Measurements from ENCODE around the gene KCNG2. TPM values are rescaled to one million over a fixed set of nuclear protein-coding genes. Genes with fewer than 3 reads are reported as not detected.

The KCNG2 gene
- total RNA-seq, 3 donors from 2014 or later (not counting 1 experiment from before 2014, with no cell fraction given): not detected

DNA sequence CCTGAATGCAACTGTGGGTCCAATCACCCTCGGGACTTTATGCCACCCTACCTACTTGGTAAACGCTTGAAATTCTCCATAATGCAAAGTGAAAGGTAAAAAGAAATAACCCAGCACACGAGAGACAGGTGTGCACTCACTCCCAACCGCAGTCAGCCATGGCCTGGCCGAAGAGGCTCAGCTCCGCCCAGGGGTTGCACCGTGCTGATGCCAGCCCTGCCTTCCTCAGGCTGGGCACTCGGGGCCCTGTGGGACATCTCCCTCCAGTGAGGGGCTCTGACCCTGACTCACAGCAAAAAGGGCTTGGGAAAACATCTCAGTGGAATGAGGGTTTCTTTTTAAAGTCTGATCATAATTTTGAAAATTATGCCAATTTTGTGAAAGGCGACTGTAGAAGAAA is 140.5 kb downstream of the KCNG2 start:
- H3K36me3 ChIP-seq (ENCODE audit: control insufficient read depth, insufficient read depth, low read length): peaks cover 16% of the 10 kb centered on the region
- H3K4me1 ChIP-seq (ENCODE audit: control insufficient read depth, insufficient read depth, low read length): no peaks in the 10 kb centered on the region
- no peak overlapping the region for H3K27ac ChIP-seq (ENCODE audit: low read length)
- intact Hi-C loops (cut with micrococcal nuclease): no loop called here
- H3K27me3 ChIP-seq (ENCODE audit: control insufficient read depth, insufficient read depth, low read length): no peaks in the 10 kb centered on the region
- no peak for ATAC-seq
- H3K4me3 Mint-ChIP-seq: no peak overlapping the region
- H3K36me3 Mint-ChIP-seq: peaks cover 15% of the 10 kb centered on the region
- TF ChIP-seq, protein P1, sequence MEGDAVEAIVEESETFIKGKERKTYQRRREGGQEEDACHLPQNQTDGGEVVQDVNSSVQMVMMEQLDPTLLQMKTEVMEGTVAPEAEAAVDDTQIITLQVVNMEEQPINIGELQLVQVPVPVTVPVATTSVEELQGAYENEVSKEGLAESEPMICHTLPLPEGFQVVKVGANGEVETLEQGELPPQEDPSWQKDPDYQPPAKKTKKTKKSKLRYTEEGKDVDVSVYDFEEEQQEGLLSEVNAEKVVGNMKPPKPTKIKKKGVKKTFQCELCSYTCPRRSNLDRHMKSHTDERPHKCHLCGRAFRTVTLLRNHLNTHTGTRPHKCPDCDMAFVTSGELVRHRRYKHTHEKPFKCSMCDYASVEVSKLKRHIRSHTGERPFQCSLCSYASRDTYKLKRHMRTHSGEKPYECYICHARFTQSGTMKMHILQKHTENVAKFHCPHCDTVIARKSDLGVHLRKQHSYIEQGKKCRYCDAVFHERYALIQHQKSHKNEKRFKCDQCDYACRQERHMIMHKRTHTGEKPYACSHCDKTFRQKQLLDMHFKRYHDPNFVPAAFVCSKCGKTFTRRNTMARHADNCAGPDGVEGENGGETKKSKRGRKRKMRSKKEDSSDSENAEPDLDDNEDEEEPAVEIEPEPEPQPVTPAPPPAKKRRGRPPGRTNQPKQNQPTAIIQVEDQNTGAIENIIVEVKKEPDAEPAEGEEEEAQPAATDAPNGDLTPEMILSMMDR (IDR thresholded peaks at IDR 0.05): no peak
- WGBS (ENCODE audit: insufficient coverage): 95% methylated on average over 9 of the region's 9 CpGs
- no peak overlapping the region for H3K27ac Mint-ChIP-seq
- no peak for DNase-seq
- H3K9me3 Mint-ChIP-seq: peaks cover 2 to 5% of the 10 kb centered on the region in 2 donors
- no peak overlapping the region for H3K4me3 ChIP-seq (ENCODE audit: low read length)
- H3K4me1 Mint-ChIP-seq: peaks cover 10 to 32% of the 10 kb centered on the region in 2 donors
- no peaks in the 10 kb centered on the region for H3K27me3 Mint-ChIP-seq (ENCODE audit: low read depth in 2 of 2)
- H3K9me3 ChIP-seq (ENCODE audit: control insufficient read depth, insufficient read depth, low read length): peaks cover 19% of the 10 kb centered on the region

DNA sequence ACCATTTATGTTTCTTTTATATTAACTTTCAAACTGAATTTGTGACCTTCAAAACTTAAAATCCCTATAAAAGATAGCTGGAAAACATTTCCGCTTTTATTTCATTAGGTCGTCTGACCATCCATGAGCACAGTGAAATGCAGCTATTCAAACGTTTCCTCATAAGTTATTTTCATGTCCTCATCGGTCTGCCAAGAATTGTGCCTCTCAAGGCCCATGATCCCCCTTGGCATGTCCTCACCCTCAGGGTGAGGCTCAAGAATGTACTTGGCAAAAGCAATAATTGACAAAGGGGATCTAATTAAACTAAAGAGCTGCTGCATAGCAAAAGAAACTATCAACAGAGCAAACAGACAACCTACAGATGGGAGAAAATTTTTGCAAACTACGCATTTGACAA is 141.4 kb downstream of the KCNG2 start:
- Histone ChIP-seq H3K27me3 (ENCODE audit: control insufficient read depth, insufficient read depth, low read length) (no peaks in the 10 kb centered on the region), H3K4me1 (ENCODE audit: control insufficient read depth, insufficient read depth, low read length) (peaks cover 4% of the 10 kb centered on the region), H3K4me3 (ENCODE audit: low read length) (no peak overlapping the region), H3K36me3 (ENCODE audit: control insufficient read depth, insufficient read depth, low read length) (peaks cover 16% of the 10 kb centered on the region), H3K9me3 (ENCODE audit: control insufficient read depth, insufficient read depth, low read length) (peaks cover 15% of the 10 kb centered on the region), H3K27ac (ENCODE audit: low read length) (no peak overlapping the region)
- Mint-ChIP-seq H3K27ac (no peak overlapping the region), H3K27me3 (ENCODE audit: low read depth in 2 of 2) (no peaks in the 10 kb centered on the region), H3K4me3 (no peak overlapping the region), H3K36me3 (peaks cover 7% of the 10 kb centered on the region), H3K4me1 (peaks cover 10 to 35% of the 10 kb centered on the region in 2 donors), H3K9me3 (no peaks in the 10 kb centered on the region)
- TF ChIP-seq, protein P1 (IDR thresholded peaks at IDR 0.05): no peak
- WGBS (ENCODE audit: insufficient coverage): 94% methylated on average over 5 of the region's 5 CpGs
- DNase-seq: no peak
- intact Hi-C loops (cut with micrococcal nuclease): no loop called here
- no peak for ATAC-seq

DNA sequence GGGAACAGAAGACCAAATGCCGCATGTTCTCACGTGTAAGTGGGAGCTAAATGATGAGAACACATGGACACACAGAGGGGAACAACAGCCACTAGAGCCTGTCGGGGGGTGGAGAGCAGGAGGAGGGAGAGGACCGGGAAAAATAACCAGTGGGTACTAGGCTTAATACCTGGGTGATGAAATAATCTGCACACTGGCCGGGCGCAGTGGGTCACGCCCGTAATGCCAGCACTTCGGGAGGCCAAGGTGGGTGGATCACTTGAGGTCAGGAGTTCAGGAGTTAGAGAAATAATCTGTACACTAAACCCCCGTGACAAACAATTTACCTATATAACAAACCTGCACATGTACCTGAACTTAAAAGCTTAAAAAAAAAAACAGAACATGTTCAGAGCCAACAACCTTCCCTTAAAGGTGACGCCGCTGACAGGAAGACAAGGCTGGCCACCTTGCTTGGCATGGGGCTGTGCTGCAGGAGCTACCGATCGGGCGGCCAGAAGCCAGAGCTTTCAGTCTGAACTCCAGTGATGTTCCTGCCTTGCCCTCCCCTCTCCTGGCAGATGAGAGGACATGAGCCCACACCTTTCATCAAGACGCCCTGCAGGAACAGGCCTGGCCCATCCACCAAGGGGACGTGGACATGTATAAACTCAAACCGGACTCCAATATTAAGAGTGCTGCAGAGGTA is 142.5 kb downstream of the KCNG2 start:
- H3K36me3 Mint-ChIP-seq: peaks cover 7% of the 10 kb centered on the region
- Histone ChIP-seq H3K4me3 (ENCODE audit: low read length) (no peak overlapping the region), H3K4me1 (ENCODE audit: control insufficient read depth, insufficient read depth, low read length) (peaks cover 12% of the 10 kb centered on the region), H3K27me3 (ENCODE audit: control insufficient read depth, insufficient read depth, low read length) (no peaks in the 10 kb centered on the region), H3K36me3 (ENCODE audit: control insufficient read depth, insufficient read depth, low read length) (peaks cover 16% of the 10 kb centered on the region), H3K9me3 (ENCODE audit: control insufficient read depth, insufficient read depth, low read length) (peaks cover 12% of the 10 kb centered on the region), H3K27ac (ENCODE audit: low read length) (no peak overlapping the region)
- H3K27me3 Mint-ChIP-seq (ENCODE audit: low read depth in 2 of 2): no peaks in the 10 kb centered on the region
- no peak overlapping the region for H3K27ac Mint-ChIP-seq
- peaks cover 19 to 46% of the 10 kb centered on the region in 2 donors for H3K4me1 Mint-ChIP-seq
- no peaks in the 10 kb centered on the region for H3K9me3 Mint-ChIP-seq
- TF ChIP-seq, protein P1 (IDR thresholded peaks at IDR 0.05): no peak
- DNase-seq (no peak), ATAC-seq (no peak)
- intact Hi-C loops (cut with micrococcal nuclease): no loop called here
- H3K4me3 Mint-ChIP-seq: no peak overlapping the region
- WGBS (ENCODE audit: insufficient coverage): 97% methylated on average over 18 of the region's 18 CpGs

Data from natural killer cell (primary cell).